Endodermal cell (in vitro differentiated cells): ENCODE data around the gene DCAF5. TPM values are rescaled to one million over a fixed set of nuclear protein-coding genes. Genes with fewer than 3 reads are reported as not detected.

Experiments used
- DNase-seq: peaks from one replicate; pipeline ENCODE4 v3.0.0-alpha.2; 2017
- H3K27ac ChIP-seq: 2 replicates; pipeline ENCODE4 v1.5.1; 2013; ENCODE audit warnings: mild to moderate bottlenecking, low read depth, low read length, moderate library complexity
- H3K27me3 ChIP-seq: 2 replicates; pipeline ENCODE4 v1.6.1; 2013; ENCODE audit warnings: mild to moderate bottlenecking, low read length, moderate library complexity; ENCODE audit not compliant: insufficient read depth, control insufficient read depth, poor library complexity, severe bottlenecking
- H3K36me3 ChIP-seq: 2 replicates; pipeline ENCODE4 v1.7.0; 2013; ENCODE audit warnings: mild to moderate bottlenecking, low read length, moderate library complexity; ENCODE audit not compliant: control insufficient read depth, insufficient read depth
- H3K4me1 ChIP-seq: one replicate; pipeline ENCODE4 v1.7.0; 2013; ENCODE audit warnings: low read length; ENCODE audit not compliant: control insufficient read depth, insufficient read depth
- H3K4me3 ChIP-seq: 2 replicates; pipeline ENCODE4 v1.5.1; 2013; ENCODE audit warnings: mild to moderate bottlenecking, low read length, moderate library complexity
- H3K9ac ChIP-seq: 2 replicates; pipeline ENCODE4 v1.6.1; 2013; ENCODE audit warnings: mild to moderate bottlenecking, low read length, moderate library complexity; ENCODE audit not compliant: poor library complexity, severe bottlenecking; ENCODE audit errors: extremely low read depth
- H3K9me3 ChIP-seq: 2 replicates; pipeline ENCODE4 v1.6.1; 2013; ENCODE audit warnings: mild to moderate bottlenecking, low read length, moderate library complexity; ENCODE audit not compliant: control insufficient read depth
- H3K27ac Mint-ChIP-seq: 2 replicates; pipeline ENCODE4 v1.8.0; 2020; ENCODE audit warnings: mixed read lengths
- H3K27me3 Mint-ChIP-seq: 2 replicates; pipeline ENCODE4 v1.8.0; 2021; ENCODE audit warnings: mild to moderate bottlenecking, mixed read lengths; ENCODE audit not compliant: insufficient read depth
- H3K36me3 Mint-ChIP-seq: 2 replicates; pipeline ENCODE4 v1.8.0; 2020; ENCODE audit warnings: low read depth, mixed read lengths
- H3K4me1 Mint-ChIP-seq: 2 replicates; pipeline ENCODE4 v1.8.0; 2020; ENCODE audit warnings: mixed read lengths
- H3K4me3 Mint-ChIP-seq: 2 replicates; pipeline ENCODE4 v1.8.0; 2020; ENCODE audit warnings: mild to moderate bottlenecking, moderate library complexity, mixed read lengths
- H3K9me3 Mint-ChIP-seq: 2 replicates; pipeline ENCODE4 v1.8.0; 2020; ENCODE audit warnings: mild to moderate bottlenecking, mixed read lengths
- WGBS, 2 experiments: methylation state at CpG; one replicate each; pipeline versions ENCODE4 v1.1.5 to v1.1.7; 2013; ENCODE audit warnings: missing lambda C conversion rate in 2 of 2, mixed read lengths in 1 of 2; ENCODE audit not compliant: insufficient coverage in 1 of 2, insufficient read length in 1 of 2; 5-methylcytosine and 5-hydroxymethylcytosine counted together
- total RNA-seq, 2 donors: library from RNA; stranded (reverse); fragmentation: NEBNext Ultra II Directional in 1 of 2; extraction: Animal tissue kit (Norgen Biotek cat#: 25700) in 1 of 2; gene quantifications; 2 replicates in 1 of 2; 3 replicates in 1 of 2; pipeline ENCODE4 v1.2.1, GENCODE V29; 2021
- TF ChIP-seq, protein P1 (sequence below): fragments of 200-600 bp; sonication (generic); conservative IDR thresholded peaks from 2 replicates; pipeline ENCODE4 v1.5.0; 2021; ENCODE audit warnings: antibody characterized with exemption, mild to moderate bottlenecking

The DCAF5 gene
- total RNA-seq, 2 donors from 2014 or later: 61.1 to 69.6 TPM

DNA sequence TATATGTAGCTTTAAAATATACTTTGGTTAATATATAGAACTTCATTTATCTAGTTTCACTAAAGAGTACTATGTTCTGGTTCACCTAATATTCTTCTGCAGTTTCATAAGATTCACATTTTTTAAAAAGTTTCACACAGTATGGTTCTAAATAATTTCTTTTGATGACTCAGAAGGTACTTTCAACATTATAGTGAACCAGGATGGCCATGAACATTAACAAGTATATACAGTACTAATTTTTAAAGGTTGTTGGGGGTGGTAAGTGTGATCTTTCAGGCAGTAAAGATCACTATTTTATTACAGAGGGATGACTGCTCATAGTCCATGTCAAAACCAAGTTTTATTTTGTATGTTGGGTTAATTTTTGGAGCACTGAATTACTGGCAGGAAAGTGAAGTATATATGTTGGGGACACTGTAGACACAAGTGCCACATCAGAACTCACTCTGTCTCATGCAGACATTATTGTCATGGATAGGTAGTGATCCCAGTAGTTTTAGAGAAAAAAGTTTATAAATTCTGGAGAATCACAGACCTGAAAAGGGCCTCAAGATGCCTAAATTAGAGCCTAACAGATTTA, 60.0 kb downstream of the DCAF5 start:
- Histone ChIP-seq H3K9ac (peak overlapping the region; percentile 14), H3K4me3 (peak overlapping the region; percentile 32), H3K4me1 (peaks cover 24% of the 10 kb centered on the region), H3K9me3 (no peaks in the 10 kb centered on the region), H3K27me3 (no peaks in the 10 kb centered on the region), H3K36me3 (peaks cover 57% of the 10 kb centered on the region), H3K27ac (no peak overlapping the region)
- Mint-ChIP-seq H3K4me1 (peaks cover 49% of the 10 kb centered on the region), H3K27ac (peak overlapping the region; percentile 91), H3K36me3 (peaks cover 15% of the 10 kb centered on the region), H3K27me3 (no peaks in the 10 kb centered on the region), H3K4me3 (no peak overlapping the region), H3K9me3 (no peaks in the 10 kb centered on the region)
- TF ChIP-seq, protein P1, sequence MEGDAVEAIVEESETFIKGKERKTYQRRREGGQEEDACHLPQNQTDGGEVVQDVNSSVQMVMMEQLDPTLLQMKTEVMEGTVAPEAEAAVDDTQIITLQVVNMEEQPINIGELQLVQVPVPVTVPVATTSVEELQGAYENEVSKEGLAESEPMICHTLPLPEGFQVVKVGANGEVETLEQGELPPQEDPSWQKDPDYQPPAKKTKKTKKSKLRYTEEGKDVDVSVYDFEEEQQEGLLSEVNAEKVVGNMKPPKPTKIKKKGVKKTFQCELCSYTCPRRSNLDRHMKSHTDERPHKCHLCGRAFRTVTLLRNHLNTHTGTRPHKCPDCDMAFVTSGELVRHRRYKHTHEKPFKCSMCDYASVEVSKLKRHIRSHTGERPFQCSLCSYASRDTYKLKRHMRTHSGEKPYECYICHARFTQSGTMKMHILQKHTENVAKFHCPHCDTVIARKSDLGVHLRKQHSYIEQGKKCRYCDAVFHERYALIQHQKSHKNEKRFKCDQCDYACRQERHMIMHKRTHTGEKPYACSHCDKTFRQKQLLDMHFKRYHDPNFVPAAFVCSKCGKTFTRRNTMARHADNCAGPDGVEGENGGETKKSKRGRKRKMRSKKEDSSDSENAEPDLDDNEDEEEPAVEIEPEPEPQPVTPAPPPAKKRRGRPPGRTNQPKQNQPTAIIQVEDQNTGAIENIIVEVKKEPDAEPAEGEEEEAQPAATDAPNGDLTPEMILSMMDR: no peak
- DNase-seq: no peak

DNA sequence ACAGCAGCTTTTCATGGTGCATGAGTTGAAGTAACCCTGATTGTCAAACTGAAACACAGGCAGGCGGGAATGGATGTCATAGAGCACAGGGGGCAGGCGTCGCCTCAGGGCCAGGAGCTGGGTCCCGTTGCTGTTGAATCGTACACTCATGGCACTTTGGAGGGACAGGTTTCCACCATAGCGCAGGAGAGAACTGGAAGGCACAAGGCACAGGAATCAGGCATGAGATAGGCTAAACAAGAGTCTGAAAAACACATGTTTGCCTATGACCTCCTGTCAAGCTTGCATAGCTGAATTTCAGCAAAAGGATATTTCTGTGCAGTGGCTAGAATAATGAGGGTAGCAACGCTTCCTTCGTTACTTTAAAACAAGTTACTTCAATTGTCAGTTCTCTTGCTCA, 61.2 kb downstream of the DCAF5 start:
- no peak overlapping the region for H3K4me3 ChIP-seq
- TF ChIP-seq, protein P1: no peak
- no peaks in the 10 kb centered on the region for H3K27me3 ChIP-seq
- H3K36me3 Mint-ChIP-seq: peaks cover 19% of the 10 kb centered on the region
- no peaks in the 10 kb centered on the region for H3K27me3 Mint-ChIP-seq
- DNase-seq: no peak
- H3K4me3 Mint-ChIP-seq: no peak overlapping the region
- H3K9me3 ChIP-seq: no peaks in the 10 kb centered on the region
- H3K27ac Mint-ChIP-seq: peak overlapping the region; percentile 19
- peaks cover 24% of the 10 kb centered on the region for H3K4me1 ChIP-seq
- 95 to 98% methylated on average over 6 to 8 of the region's 8 CpGs for WGBS, 2 experiments
- no peak overlapping the region for H3K9ac ChIP-seq
- no peak overlapping the region for H3K27ac ChIP-seq
- H3K36me3 ChIP-seq: peaks cover 66% of the 10 kb centered on the region
- no peaks in the 10 kb centered on the region for H3K9me3 Mint-ChIP-seq
- H3K4me1 Mint-ChIP-seq: peaks cover 40% of the 10 kb centered on the region

DNA sequence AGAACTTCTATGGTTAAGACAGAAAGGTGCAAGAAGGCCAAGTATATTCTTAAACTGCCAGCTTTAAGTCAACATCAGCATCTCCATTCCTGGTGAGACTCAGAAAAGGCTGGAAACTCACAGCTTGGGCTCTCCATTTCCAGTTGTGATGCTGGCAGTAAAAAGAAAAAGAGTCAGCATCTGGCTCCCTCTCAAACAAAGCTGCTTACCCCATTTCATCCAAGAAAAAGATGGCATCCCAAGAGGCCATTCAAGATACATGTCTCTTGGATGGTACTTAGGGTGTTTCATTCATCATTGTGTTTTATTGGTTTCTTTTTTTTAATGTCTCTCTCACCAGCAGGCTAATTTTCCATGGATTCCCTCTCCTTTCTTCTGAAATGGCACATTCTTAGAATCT, 61.9 kb downstream of the DCAF5 start:
- Histone ChIP-seq H3K27me3 (no peaks in the 10 kb centered on the region), H3K4me1 (peaks cover 24% of the 10 kb centered on the region), H3K9me3 (no peaks in the 10 kb centered on the region), H3K4me3 (no peak overlapping the region), H3K9ac (no peak overlapping the region), H3K27ac (no peak overlapping the region), H3K36me3 (peaks cover 70% of the 10 kb centered on the region)
- Mint-ChIP-seq H3K27me3 (no peaks in the 10 kb centered on the region), H3K36me3 (peaks cover 25% of the 10 kb centered on the region), H3K4me1 (peaks cover 35% of the 10 kb centered on the region), H3K27ac (no peak overlapping the region), H3K4me3 (no peak overlapping the region), H3K9me3 (no peaks in the 10 kb centered on the region)
- TF ChIP-seq, protein P1: no peak
- no peak for DNase-seq
